GM12875 (cell line): ENCODE data around the gene PDGFB.

Experiments
- H3K4me3 ChIP-seq: one replicate; pipeline ENCODE4 v1.5.1; 2011; ENCODE audit warnings: low read depth, low read length, control low read depth
- CTCF ChIP-seq: IDR thresholded peaks from 2 replicates; pipeline ENCODE4 v1.5.1; 2011; ENCODE audit warnings: low read depth, mild to moderate bottlenecking, control low read depth, inconsistent platforms, low read length, moderate library complexity, borderline replicate concordance; ENCODE audit not compliant: insufficient read depth

The PDGFB gene

DNA sequence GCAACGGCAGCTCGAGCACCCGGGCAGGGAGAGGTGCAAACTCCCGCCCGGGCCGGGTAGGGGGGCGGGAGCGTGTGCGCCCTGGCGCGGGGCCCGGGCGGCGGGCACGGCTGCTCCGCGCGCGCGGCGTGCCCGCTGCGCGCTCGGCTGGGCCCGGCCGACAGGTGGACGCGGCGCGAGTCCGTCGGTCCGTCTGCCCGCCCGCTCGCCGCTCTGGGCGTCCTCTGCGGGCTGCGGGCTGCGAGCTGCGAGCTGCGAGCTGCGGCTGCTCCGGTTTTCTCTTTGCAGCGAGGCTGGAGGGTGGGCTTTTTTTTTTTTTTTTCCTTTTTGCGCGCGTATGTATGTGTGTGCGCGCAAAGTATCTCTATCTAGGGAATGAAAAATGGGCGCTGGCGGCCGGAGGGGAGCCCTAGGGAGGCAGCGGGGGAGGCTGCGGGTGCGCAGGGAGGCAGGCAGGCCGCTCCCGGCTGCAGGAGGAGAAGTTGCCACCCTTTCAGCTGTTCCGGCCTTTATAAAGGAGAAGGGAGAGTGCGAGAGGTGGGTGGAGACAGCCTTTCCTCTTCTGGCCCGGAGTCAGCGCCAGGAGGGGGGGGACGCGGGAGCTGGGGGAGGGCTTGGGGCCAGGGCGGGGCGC, at the start of gene PDGFB:
Gene PDGFB, minus strand, starts transcription at position 487 of the 634 bp plus-strand sequence. CDS start 1,019 bp downstream, outside the sequence.
- H3K4me3 ChIP-seq, result no peak within 1 kb of the TSS
- TF ChIP-seq CTCF, result no peak

- no peak for TF ChIP-seq CTCF
Observed at GRCh38 chr22:39293766-39294368, 49.1 kb upstream of the PDGFB start.

GRCh38 chr22:39292561-39293074, 47.8 kb upstream of the PDGFB start:
- no peak for TF ChIP-seq CTCF

More at GRCh38 chr22:39293766-39294368, 49.1 kb upstream of the PDGFB start:
- H3K4me3 ChIP-seq, result no peak overlapping the region

DNA sequence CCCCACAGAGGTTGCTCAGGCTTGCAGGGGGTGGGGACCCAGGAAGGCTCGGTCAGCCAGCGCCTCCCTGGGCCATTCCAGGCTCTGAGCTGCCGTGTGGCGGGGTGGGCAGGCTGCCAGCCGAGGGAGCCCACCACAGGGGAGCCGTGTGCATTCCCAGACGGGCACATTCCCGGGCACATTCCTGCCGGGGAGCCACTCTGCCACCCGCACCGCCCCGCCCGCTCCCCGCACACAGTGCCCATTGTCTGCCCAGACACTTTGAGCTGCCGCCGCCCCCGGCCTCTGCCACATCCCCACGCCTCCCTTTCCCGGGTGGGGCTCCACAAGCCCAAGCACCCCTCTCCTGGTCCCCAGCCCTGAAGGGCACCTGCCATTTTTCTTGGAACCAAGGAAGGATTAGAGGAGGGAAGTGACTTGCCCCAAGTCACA, 47.3 kb upstream of the PDGFB start:
- H3K4me3 ChIP-seq, result no peak overlapping the region
- no peak for TF ChIP-seq CTCF

More at GRCh38 chr22:39292561-39293074, 47.8 kb upstream of the PDGFB start:
- H3K4me3 ChIP-seq, result no peak overlapping the region

GRCh38 chr22:39291523-39291922, 46.7 kb upstream of the PDGFB start:
- TF ChIP-seq CTCF, result peak; percentile 8; the same call in 1 of the 2 replicates
- H3K4me3 ChIP-seq, result no peak overlapping the region

DNA sequence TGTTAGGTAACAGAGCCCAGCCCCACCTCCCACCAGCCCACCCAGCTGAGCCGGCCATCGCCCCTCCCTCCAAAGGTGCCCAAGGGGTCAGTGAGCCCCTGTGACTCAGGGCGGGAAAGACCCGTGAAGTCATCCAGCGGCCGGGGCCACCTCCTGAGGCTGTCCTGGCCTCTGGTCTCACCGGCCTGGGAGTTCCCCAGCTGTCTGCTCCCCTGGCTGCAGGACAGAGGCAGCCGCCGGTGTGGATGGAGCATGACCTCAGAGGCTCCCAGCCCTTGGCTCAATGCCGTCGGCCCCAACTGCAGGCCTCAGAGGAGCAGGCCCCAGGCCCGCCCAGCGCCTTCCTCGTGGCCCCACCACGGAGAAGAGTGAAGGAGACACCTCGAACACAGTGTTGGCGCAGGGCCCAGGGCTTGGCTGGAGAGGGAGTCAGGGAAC, 46.0 kb upstream of the PDGFB start:
- no peak overlapping the region for H3K4me3 ChIP-seq
- TF ChIP-seq CTCF, result no peak
